Right renal pelvis (tissue), 4 donors: ENCODE data around the gene KLK14. TPM values are rescaled to one million over a fixed set of nuclear protein-coding genes. Genes with fewer than 3 reads are reported as not detected.

Source experiments
- DNase-seq, 4 donors: peaks; one replicate each; pipeline ENCODE4 v3.0.0-alpha.2; 2013; ENCODE audit warnings: low read depth in 4 of 4, low spot score in 3 of 4, missing footprints in 1 of 4
- polyA plus RNA-seq, 4 donors: library from polyadenylated mRNA; unstranded; fragments of 120-200 nt; gene quantifications; one replicate each; pipeline ENCODE4 v1.2.1, GENCODE V29; 2013; ENCODE audit not compliant: insufficient read length in 4 of 4

KLK14 gene
- polyA plus RNA-seq, 4 donors, result 0.15 to 0.53 (median 0.28) TPM

DNA sequence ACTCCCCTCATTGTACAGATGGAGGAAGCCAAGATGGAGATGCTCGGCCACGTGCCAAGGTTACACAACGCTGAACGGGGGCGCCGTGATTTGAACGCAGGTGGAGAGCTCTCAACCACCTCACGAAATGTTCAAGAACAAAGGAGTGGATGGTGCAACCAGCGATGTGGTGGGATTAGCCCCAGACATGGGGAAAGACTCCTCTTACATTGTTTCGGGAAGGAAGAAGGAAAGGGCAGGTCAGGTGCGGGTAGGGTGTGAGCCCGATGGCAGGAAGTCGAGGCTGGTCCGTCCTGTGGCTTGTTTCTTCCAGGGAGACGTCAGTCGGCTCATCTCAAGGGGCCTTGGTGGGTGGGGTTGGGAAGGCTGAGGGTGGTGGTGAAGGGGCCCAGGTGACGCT is 7.1 kb upstream of the KLK14 start:
- DNase-seq, result no peak

- no peak for DNase-seq
These were observed 3.6 kb upstream of the KLK14 start for GRCh38 chr19:51086153-51086850.

DNA sequence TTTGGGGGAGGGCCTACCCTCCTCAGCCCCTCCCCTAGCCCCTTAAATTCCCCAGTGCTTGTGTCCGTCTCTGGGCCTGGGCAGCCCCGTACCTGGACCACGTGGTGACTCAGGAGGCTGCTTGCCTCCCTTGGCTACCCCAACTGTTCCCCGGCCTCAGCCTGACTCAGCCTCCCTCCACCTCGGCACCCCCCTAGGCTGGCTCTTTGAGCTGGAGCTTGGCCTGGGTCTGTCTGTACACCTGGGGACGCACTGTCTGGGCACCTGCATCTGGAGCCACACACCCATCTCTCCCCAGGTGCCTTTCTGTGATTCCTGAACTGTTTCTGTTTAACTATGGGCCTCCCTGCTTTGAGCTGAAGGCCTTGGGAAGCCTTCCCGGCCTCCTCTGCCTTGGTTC is 1.8 kb upstream of the KLK14 start:
- no peak for DNase-seq

- DNase-seq, result no peak
These were observed 1.1 kb upstream of the KLK14 start for GRCh38 chr19:51083783-51084182.

GRCh38 chr19:51083181-51083580 is 494 bp upstream of the KLK14 start:
- DNase-seq, result no peak

- DNase-seq, result no peak
These were observed 1.2 kb downstream of the KLK14 start for GRCh38 chr19:51081476-51081875.

GRCh38 chr19:51079481-51080110 is 3.1 kb downstream of the KLK14 start:
- no peak for DNase-seq

- no peak for DNase-seq
These were observed 4.0 kb downstream of the KLK14 start for GRCh38 chr19:51078731-51079130.

- DNase-seq, result no peak
These were observed 4.6 kb downstream of the KLK14 start for GRCh38 chr19:51078104-51078503.

- no peak for DNase-seq
These were observed 6.0 kb downstream of the KLK14 start for GRCh38 chr19:51076631-51077213.

GRCh38 chr19:51075998-51076397 is 6.7 kb downstream of the KLK14 start:
- no peak for DNase-seq

DNA sequence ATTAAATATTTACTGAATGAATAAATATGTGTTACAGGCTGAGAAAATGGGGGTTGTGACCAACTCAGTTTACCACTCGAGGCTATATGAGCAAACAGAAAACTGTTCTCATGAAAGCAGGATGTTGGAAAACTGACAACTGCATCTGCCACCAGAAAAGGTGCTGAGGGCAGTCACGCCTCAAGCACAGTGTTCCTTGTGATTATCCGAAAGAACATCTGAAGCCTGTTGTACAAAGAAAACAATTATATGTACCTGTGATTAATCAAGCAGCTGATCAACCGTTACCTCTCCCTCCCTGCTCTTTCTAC is 11.6 kb downstream of the KLK14 start:
- no peak for DNase-seq

DNA sequence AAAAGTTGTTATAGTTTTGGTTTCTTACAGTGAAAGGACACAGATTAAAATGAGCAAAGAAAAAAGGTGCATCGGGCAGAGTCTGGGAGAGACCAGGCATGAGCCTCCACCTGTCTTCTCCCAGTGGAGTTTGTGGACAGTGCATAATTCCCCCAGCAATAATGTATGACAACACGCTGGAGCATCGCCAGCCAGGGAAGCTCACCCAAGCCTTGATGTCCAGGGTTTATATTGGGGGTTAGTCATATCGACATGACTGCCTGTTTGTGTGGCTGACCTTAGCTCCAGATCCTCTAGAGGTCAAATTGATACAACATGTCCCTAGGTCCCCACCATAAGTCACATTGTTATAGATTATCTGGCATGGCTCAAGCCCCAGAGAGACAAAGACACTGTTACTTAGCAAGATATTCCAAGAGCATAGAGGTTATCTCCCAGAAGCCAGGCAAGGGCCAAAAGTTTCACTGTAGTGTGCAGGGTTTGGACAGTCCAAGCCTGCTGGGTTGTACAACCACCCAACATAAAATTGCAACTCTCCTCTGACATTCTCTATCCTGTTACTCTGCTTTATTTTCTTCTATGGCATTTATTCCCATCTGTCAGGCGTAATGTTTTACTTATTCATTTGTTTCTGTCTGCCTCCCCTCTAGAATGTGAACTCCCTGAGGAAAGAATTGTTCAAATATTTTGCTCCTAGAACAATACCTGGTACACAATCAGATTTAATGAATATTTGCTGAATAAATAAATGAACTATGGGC is 12.2 kb downstream of the KLK14 start:
- DNase-seq, result no peak

DNA sequence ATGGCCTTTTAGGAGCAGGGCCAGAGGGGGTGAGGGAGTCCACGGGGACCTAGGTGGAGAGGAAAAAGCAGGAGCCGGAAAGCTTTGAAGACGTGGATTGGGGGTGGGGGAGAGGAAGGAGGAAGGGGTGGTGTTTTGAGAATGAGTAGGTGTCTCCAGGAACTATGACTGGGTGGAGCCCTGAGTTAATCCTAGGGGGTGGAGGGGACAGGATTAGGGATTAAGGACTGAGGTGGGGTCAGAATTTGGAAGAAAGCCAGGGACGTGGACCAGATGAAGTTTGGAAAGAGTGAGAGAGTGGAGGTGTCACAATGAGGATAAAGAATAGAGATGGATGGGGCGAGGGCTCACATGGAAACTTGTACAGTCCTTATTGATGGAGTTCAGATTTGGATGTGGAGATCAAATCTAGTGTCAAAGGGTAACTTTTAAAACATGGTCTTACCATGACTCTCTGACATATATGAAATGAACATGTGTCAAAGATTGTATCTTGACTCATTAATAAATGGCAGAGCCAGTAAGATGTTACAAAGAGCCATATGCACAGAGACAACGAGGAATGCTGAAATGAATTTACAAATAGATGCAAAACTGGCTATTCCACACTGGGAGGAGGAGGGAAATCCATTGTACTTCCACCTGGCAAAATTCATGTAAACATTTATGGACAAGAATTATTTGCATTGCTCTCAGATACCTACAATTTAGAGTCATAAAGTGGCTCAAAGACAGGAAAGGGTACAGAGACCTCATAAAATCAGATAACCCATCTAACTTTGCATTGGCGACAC is 16.1 kb downstream of the KLK14 start:
- no peak for DNase-seq

GRCh38 chr19:51065221-51065960 is 17.3 kb downstream of the KLK14 start:
- DNase-seq, result no peak

GRCh38 chr19:51064534-51065220 is 18.0 kb downstream of the KLK14 start, which contains the start of gene KLK13:
Gene KLK13 (minus strand): TSS chr19:51065092. CDS start chr19:51065067, 25 bp downstream.
- no peak for DNase-seq

- DNase-seq, result no peak
These were observed 19.0 kb downstream of the KLK14 start for GRCh38 chr19:51063664-51064063.

GRCh38 chr19:51060973-51061372 is 21.7 kb downstream of the KLK14 start:
- no peak for DNase-seq

- no peak for DNase-seq
These were observed 22.4 kb downstream of the KLK14 start for GRCh38 chr19:51060336-51060735.
